Activated T-cell treated with anti-CD3 and anti-CD28 coated beads, Interleukin-2, amount 50 U/mL, for 4 hours (primary cell): ENCODE data around the gene MAPKAPK2. TPM values are rescaled to one million over a fixed set of nuclear protein-coding genes. Genes with fewer than 3 reads are reported as not detected.

Source experiments
- ATAC-seq, 2 donors: fragments of 200-7000 bp; cut with Tn5 transposase; one replicate each; pipeline ENCODE4 v1.10.0; 2021
- DNase-seq: peaks from one replicate; pipeline ENCODE4 v3.0.0-alpha.2; 2020
- H3K27me3 Mint-ChIP-seq: one replicate; pipeline ENCODE4 v1.8.0; 2021; ENCODE audit warnings: low read depth, mixed read lengths
- H3K36me3 Mint-ChIP-seq: one replicate; pipeline ENCODE4 v1.8.0; 2022; ENCODE audit warnings: mixed read lengths; ENCODE audit not compliant: insufficient read depth
- H3K4me1 Mint-ChIP-seq: one replicate; pipeline ENCODE4 v1.8.0; 2021; ENCODE audit warnings: low read depth, mixed read lengths
- H3K4me3 Mint-ChIP-seq: one replicate; pipeline ENCODE4 v1.8.0; 2021; ENCODE audit warnings: mild to moderate bottlenecking, moderate library complexity, mixed read lengths
- H3K9me3 Mint-ChIP-seq: one replicate; pipeline ENCODE4 v1.8.0; 2021; ENCODE audit warnings: mixed read lengths
- total RNA-seq, 3 donors: library from RNA; stranded (reverse); gene quantifications; one replicate each; pipeline ENCODE4 v1.2.1, GENCODE V29; 2021

The MAPKAPK2 gene
- total RNA-seq, 3 donors from 2014 or later = 98.2 to 136 (median 135) TPM

DNA sequence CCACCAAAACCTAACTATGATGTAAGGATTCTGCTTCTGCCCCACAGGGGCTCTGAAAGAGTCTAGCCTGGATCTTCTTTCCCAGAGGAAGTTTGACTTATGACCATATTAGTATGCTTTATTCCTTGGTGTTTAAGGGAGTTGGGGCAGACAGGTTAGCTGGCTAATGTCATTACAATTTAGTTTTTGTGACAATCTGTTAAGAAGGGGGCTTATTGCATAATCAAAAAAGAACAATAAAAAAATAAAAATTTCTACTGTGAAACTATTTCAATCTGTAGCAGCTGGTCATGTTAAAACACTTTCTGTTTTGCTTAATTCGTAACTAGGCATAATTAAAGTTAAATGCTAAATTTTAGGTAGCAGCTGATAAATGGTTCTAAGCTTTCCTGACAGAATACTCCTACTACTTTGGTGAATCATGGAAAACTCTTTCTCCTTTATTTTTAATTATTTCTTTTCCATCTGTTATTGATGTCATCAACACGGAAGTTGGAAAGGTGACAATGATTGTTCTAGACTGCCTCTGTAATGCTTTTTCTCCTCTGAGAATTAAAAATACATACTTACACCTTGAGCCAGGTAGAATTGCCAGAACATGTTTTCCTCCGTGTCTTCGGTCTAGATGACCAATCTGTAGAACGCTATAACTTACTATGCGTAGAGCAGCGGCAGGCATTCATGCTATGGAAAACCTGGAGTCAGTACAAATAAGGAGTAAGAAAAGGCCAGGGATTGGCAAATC lies 30.8 kb upstream of the MAPKAPK2 start:
- DNase-seq (no peak), ATAC-seq (no peak)
- Mint-ChIP-seq H3K4me3 (no peak overlapping the region), H3K4me1 (peaks cover 2% of the 10 kb centered on the region), H3K36me3 (no peaks in the 10 kb centered on the region), H3K27me3 (peaks cover 8% of the 10 kb centered on the region), H3K9me3 (no peaks in the 10 kb centered on the region)

- no peaks in the 10 kb centered on the region for H3K9me3 Mint-ChIP-seq
- H3K4me3 Mint-ChIP-seq = no peak overlapping the region
- ATAC-seq = no peak
- no peak for DNase-seq
- H3K27me3 Mint-ChIP-seq = peaks cover 11% of the 10 kb centered on the region
- no peaks in the 10 kb centered on the region for H3K36me3 Mint-ChIP-seq
- H3K4me1 Mint-ChIP-seq = peaks cover 2% of the 10 kb centered on the region
These were observed 29.9 kb upstream of the MAPKAPK2 start for GRCh38 chr1:206654828-206655227.

GRCh38 chr1:206655471-206655882 lies 29.2 kb upstream of the MAPKAPK2 start:
- ATAC-seq = no peak
- DNase-seq = no peak
- Mint-ChIP-seq H3K4me1 (peaks cover 2% of the 10 kb centered on the region), H3K9me3 (no peaks in the 10 kb centered on the region), H3K27me3 (peaks cover 11% of the 10 kb centered on the region), H3K4me3 (no peak overlapping the region), H3K36me3 (no peaks in the 10 kb centered on the region)

GRCh38 chr1:206656936-206657335 lies 27.8 kb upstream of the MAPKAPK2 start:
- DNase-seq = no peak
- no peak for ATAC-seq
- H3K27me3 Mint-ChIP-seq = peaks cover 11% of the 10 kb centered on the region
- H3K9me3 Mint-ChIP-seq = no peaks in the 10 kb centered on the region
- H3K4me1 Mint-ChIP-seq = peaks cover 2% of the 10 kb centered on the region
- H3K36me3 Mint-ChIP-seq = no peaks in the 10 kb centered on the region
- H3K4me3 Mint-ChIP-seq = no peak overlapping the region

DNA sequence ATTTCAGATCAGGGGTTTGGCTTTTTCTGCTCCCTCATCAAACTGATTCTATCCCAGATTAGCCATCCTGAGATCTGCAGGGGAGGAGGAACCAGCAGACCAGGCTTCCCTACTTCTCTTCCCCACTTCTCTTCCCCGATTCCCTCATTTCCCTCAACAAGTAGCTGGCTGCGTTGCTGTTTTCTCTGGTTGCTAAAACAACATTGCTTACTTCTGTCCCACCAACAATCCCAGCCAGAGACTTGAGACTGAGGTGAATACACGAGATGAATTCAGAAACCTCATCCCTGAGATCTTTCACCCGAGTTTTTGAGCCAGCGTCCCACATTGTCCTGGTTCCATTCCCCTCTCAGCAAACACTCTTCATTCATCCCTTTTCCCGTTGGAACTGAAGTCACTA lies 27.0 kb upstream of the MAPKAPK2 start:
- H3K4me1 Mint-ChIP-seq = peaks cover 7% of the 10 kb centered on the region
- no peak overlapping the region for H3K4me3 Mint-ChIP-seq
- H3K27me3 Mint-ChIP-seq = peaks cover 15% of the 10 kb centered on the region
- DNase-seq (no peak), ATAC-seq (no peak)
- H3K9me3 Mint-ChIP-seq = no peaks in the 10 kb centered on the region
- H3K36me3 Mint-ChIP-seq = no peaks in the 10 kb centered on the region

- ATAC-seq = peak; percentile 69 to 74
- H3K4me3 Mint-ChIP-seq = no peak overlapping the region
- H3K36me3 Mint-ChIP-seq = no peaks in the 10 kb centered on the region
These were observed 26.3 kb upstream of the MAPKAPK2 start for GRCh38 chr1:206658264-206658980.

DNA sequence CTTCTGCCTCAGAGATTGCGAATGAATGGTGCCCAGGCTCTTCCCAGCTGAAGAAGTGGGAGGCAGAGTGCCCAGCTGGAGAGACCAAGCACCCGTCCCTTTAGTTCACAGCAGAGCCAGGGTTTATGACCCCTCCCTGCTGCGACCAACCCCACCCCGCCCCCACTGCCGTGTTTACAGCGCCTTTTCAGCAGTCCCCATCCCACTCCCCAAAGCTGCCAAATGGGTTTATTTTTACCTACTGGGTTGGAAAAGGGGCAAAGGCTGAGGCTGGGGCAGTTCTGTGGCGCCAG lies 25.8 kb upstream of the MAPKAPK2 start:
- no peak for DNase-seq
- H3K36me3 Mint-ChIP-seq = no peaks in the 10 kb centered on the region
- H3K4me1 Mint-ChIP-seq = peaks cover 16% of the 10 kb centered on the region
- no peak overlapping the region for H3K4me3 Mint-ChIP-seq
- H3K9me3 Mint-ChIP-seq = no peaks in the 10 kb centered on the region
- no peak for ATAC-seq
- peaks cover 24% of the 10 kb centered on the region for H3K27me3 Mint-ChIP-seq

More at GRCh38 chr1:206658264-206658980, 26.3 kb upstream of the MAPKAPK2 start:
- H3K4me1 Mint-ChIP-seq = peaks cover 13% of the 10 kb centered on the region
- DNase-seq = peak; percentile 34
- peaks cover 21% of the 10 kb centered on the region for H3K27me3 Mint-ChIP-seq
- no peaks in the 10 kb centered on the region for H3K9me3 Mint-ChIP-seq

GRCh38 chr1:206660136-206660535 lies 24.6 kb upstream of the MAPKAPK2 start:
- H3K36me3 Mint-ChIP-seq = no peaks in the 10 kb centered on the region
- no peaks in the 10 kb centered on the region for H3K9me3 Mint-ChIP-seq
- DNase-seq (no peak), ATAC-seq (no peak)
- peaks cover 18% of the 10 kb centered on the region for H3K4me1 Mint-ChIP-seq
- peaks cover 26% of the 10 kb centered on the region for H3K27me3 Mint-ChIP-seq
- H3K4me3 Mint-ChIP-seq = no peak overlapping the region

- Mint-ChIP-seq H3K4me3 (no peak overlapping the region), H3K27me3 (peaks cover 26% of the 10 kb centered on the region), H3K9me3 (no peaks in the 10 kb centered on the region), H3K4me1 (peaks cover 18% of the 10 kb centered on the region), H3K36me3 (no peaks in the 10 kb centered on the region)
- ATAC-seq (no peak), DNase-seq (no peak)
These were observed 23.4 kb upstream of the MAPKAPK2 start for GRCh38 chr1:206661161-206661820.

DNA sequence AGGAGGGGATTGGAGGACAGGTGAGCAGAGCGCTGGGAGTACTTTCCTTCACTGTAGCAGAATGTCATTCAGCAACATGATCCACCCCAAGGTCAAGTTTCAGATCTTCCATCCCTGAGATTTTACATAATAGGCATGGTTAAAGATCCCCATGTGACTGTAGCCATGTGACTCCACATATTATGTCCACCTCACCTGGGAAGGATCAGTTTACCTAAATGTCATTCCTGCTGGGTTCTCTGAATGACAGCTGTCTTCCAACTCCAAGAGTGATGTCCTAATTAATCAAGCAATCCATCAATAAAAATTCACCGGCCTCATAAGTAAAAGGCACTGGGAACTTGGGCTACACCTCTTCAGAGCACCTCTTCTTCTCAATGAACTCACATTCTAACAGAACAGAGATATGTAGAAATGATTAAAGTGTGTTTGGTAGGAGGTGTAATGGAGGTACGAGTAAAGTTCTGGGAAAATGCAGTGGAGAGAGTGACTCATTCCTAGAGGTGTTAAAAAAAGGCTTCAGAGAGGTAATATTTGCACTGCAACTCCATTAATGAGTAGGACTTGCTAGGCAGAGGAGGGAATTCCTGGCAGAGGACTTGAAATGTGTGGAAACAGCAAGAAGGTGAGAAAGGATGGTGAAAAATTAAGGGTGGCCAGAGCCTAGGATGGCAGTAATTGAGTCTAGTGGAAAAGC lies 22.2 kb upstream of the MAPKAPK2 start:
- peak; percentile 30 to 56 for ATAC-seq
- DNase-seq = no peak
- Mint-ChIP-seq H3K4me1 (peaks cover 18% of the 10 kb centered on the region), H3K4me3 (no peak overlapping the region), H3K9me3 (no peaks in the 10 kb centered on the region), H3K27me3 (peaks cover 24% of the 10 kb centered on the region), H3K36me3 (no peaks in the 10 kb centered on the region)

GRCh38 chr1:206663362-206663761 lies 21.3 kb upstream of the MAPKAPK2 start:
- H3K4me3 Mint-ChIP-seq = no peak overlapping the region
- ATAC-seq (no peak), DNase-seq (no peak)
- no peaks in the 10 kb centered on the region for H3K9me3 Mint-ChIP-seq
- H3K27me3 Mint-ChIP-seq = peaks cover 19% of the 10 kb centered on the region
- peaks cover 22% of the 10 kb centered on the region for H3K4me1 Mint-ChIP-seq
- no peaks in the 10 kb centered on the region for H3K36me3 Mint-ChIP-seq

DNA sequence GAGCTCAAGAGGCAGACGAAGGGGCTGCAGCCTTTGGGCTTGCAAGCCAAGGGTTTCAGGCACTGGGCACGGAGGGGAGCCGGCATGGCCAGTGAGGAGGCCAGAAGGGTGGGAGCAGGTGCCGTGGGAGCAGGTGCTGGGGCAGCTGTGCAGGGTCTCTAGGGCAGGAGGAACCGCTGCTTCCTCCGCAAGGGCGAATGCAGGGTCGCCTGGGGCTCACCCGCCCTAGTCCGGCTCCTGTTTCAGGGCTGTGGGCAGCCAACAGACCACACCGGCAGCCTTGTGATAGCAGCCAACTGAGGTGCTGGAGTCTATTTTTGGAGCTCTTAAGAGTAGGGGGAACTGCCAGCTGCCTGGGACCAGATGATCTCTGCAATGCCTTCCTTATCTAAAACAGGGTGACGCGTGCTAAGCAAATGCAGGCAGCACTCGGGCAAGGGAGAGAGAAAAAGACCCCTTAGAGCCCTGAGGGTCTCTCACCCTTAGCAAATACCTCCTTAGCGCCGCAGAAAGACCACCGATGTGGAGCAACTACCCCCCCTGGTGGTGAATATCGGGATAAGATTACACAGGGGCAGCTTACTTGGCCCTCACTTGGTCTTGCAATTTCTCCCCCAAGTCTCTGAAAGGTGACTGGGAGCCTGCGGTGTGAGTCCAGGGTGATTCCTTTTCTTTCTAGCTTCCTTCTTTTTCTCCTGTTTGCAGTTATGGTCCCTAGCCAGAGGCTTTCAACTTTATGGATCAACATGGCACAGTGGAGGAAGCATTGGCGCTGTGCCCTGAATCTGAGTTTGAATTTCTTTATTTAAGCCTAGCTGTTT lies 20.7 kb upstream of the MAPKAPK2 start:
- peak; percentile 71 for DNase-seq
- ATAC-seq = peak; percentile 77 to 83
- peaks cover 19% of the 10 kb centered on the region for H3K27me3 Mint-ChIP-seq
- H3K36me3 Mint-ChIP-seq = no peaks in the 10 kb centered on the region
- H3K4me1 Mint-ChIP-seq = peaks cover 25% of the 10 kb centered on the region
- no peaks in the 10 kb centered on the region for H3K9me3 Mint-ChIP-seq
- no peak overlapping the region for H3K4me3 Mint-ChIP-seq

DNA sequence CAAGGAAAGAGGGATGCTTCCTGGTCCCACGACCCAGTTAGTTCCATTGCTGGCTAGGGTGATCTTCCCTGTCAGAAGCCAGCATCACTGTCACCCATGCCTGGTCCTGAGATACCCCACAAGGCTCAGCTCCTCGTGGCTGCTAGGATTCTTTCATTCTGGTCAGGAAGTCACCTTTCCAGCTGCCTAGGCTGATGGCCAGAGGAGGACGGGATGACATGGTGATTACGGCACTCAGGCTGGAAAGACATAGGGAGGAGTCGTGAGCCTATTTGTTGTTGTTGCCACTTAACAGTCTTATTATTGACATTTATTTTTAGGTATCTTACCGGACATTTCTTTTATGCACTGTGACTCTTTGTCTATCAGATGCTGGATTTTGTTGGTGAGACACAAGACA lies 20.0 kb upstream of the MAPKAPK2 start:
- DNase-seq (no peak), ATAC-seq (no peak)
- peaks cover 25% of the 10 kb centered on the region for H3K4me1 Mint-ChIP-seq
- no peak overlapping the region for H3K4me3 Mint-ChIP-seq
- peaks cover 15% of the 10 kb centered on the region for H3K27me3 Mint-ChIP-seq
- no peaks in the 10 kb centered on the region for H3K9me3 Mint-ChIP-seq
- no peaks in the 10 kb centered on the region for H3K36me3 Mint-ChIP-seq
